ENCODE results near the gene INTS6L. TPM values are rescaled to one million over a fixed set of nuclear protein-coding genes. Genes with fewer than 3 reads are reported as not detected.
A peak's percentile ranks its signal among the peaks of the same experiment; 100 is the strongest.

INTS6L gene
- total RNA-seq, 8 experiments from 2014 or later: 8.5 to 17.4 (median 12.1) TPM

GRCh38 chrX:135505351-135505750 lies 15.1 kb upstream of the INTS6L start:
- Histone ChIP-seq H3K4me3 (no peak overlapping the region), H3K4me1 (replicated peaks in 1 of 2) (no peaks in the 10 kb centered on the region), H3K27ac (no peak overlapping the region)
- ATAC-seq (replicated peaks in 6 of 8): no peak
- in situ Hi-C loops (cut with MboI; ENCODE audit: low pct_unique_long_range_greater_than_20kb in 2 of 9, low sequenced_read_pairs in 9 of 9, unreplicated experiment in 9 of 9): loop anchor here in 1 of 9 experiments (25.0 kb wide), 1 partner anchor 93 kb away; the partner anchor contains the start of gene SMIM10L2A

- ATAC-seq (replicated peaks in 6 of 8): no peak
- Histone ChIP-seq H3K4me1 (replicated peaks in 1 of 2) (no peaks in the 10 kb centered on the region), H3K4me3 (no peak overlapping the region), H3K27ac (no peak overlapping the region)
- in situ Hi-C loops (cut with MboI; ENCODE audit: low pct_unique_long_range_greater_than_20kb in 2 of 9, low sequenced_read_pairs in 9 of 9, unreplicated experiment in 9 of 9): loop anchor here in 1 of 9 experiments (25.0 kb wide), 1 partner anchor 98 kb away; the partner anchor contains the start of gene SMIM10L2A
- 67 to 100% (median 90%) methylated on average over 1 to 2 of the region's 2 CpGs; no CpG with 5 or more reads in 6 of the 10 experiments for WGBS, 10 experiments
Observed at GRCh38 chrX:135509885-135510284, 10.6 kb upstream of the INTS6L start.

GRCh38 chrX:135512508-135513129 lies 7.8 kb upstream of the INTS6L start:
- 17 to 80% (median 20%) methylated on average over 1 to 2 of the region's 3 CpGs; no CpG with 5 or more reads in 7 of the 10 experiments for WGBS, 10 experiments
- no peak for ATAC-seq (replicated peaks in 6 of 8)
- H3K4me1 ChIP-seq (replicated peaks in 1 of 2): no peaks in the 10 kb centered on the region
- no peak overlapping the region for H3K4me3 ChIP-seq
- H3K27ac ChIP-seq: no peak overlapping the region
- in situ Hi-C loops (cut with MboI; ENCODE audit: low pct_unique_long_range_greater_than_20kb in 2 of 9, low sequenced_read_pairs in 9 of 9, unreplicated experiment in 9 of 9): loop anchor here in 1 of 9 experiments (25.0 kb wide), 1 partner anchor 100 kb away; the partner anchor contains the start of gene SMIM10L2A

- WGBS, 10 experiments: 20% methylated on average over 1 of the region's 5 CpGs; no CpG with 5 or more reads in 9 of the 10 experiments
- Histone ChIP-seq H3K4me3 (no peak overlapping the region), H3K4me1 (replicated peaks in 1 of 2) (no peaks in the 10 kb centered on the region), H3K27ac (no peak overlapping the region)
- ATAC-seq (replicated peaks in 6 of 8): no peak
- in situ Hi-C loops (cut with MboI; ENCODE audit: low pct_unique_long_range_greater_than_20kb in 2 of 9, low sequenced_read_pairs in 9 of 9, unreplicated experiment in 9 of 9): loop anchor here in 1 of 9 experiments (25.0 kb wide), 1 partner anchor 101 kb away; the partner anchor contains the start of gene SMIM10L2A
Observed at GRCh38 chrX:135513130-135513515, 7.3 kb upstream of the INTS6L start.

- Histone ChIP-seq H3K4me3 (no peak overlapping the region), H3K4me1 (replicated peaks in 1 of 2) (no peaks in the 10 kb centered on the region), H3K27ac (no peak overlapping the region)
- in situ Hi-C loops (cut with MboI; ENCODE audit: low pct_unique_long_range_greater_than_20kb in 2 of 9, low sequenced_read_pairs in 9 of 9, unreplicated experiment in 9 of 9): loop anchor here in 1 of 9 experiments (25.0 kb wide), 1 partner anchor 104 kb away; the partner anchor contains the start of gene SMIM10L2A
- ATAC-seq (replicated peaks in 6 of 8): no peak
- WGBS, 10 experiments: 44 to 80% methylated on average over 1 of the region's 1 CpG; no CpG with 5 or more reads in 8 of the 10 experiments
Observed at GRCh38 chrX:135516376-135516775, 4.1 kb upstream of the INTS6L start.

GRCh38 chrX:135518161-135518560 lies 2.3 kb upstream of the INTS6L start:
- Histone ChIP-seq H3K4me3 (no peak overlapping the region), H3K4me1 (replicated peaks in 1 of 2) (peaks cover 3 to 5% of the 10 kb centered on the region in 2 donors), H3K27ac (no peak overlapping the region)
- ATAC-seq (replicated peaks in 6 of 8): no peak
- in situ Hi-C loops (cut with MboI; ENCODE audit: low pct_unique_long_range_greater_than_20kb in 2 of 9, low sequenced_read_pairs in 9 of 9, unreplicated experiment in 9 of 9): loop anchor here in 1 of 9 experiments (25.0 kb wide), 1 partner anchor 106 kb away; the partner anchor contains the start of gene SMIM10L2A
- 22% methylated on average over 1 of the region's 1 CpG; no CpG with 5 or more reads in 9 of the 10 experiments for WGBS, 10 experiments

GRCh38 chrX:135520022-135520552 lies 373 bp upstream of the INTS6L start:
- Histone ChIP-seq H3K27ac (no peak overlapping the region), H3K4me1 (replicated peaks in 1 of 2) (peaks cover 3 to 15% of the 10 kb centered on the region in 2 donors), H3K4me3 (peak overlapping the region; percentile 48 to 87 (median 75))
- peak in 1 of 8 experiments; percentile 1 for ATAC-seq (replicated peaks in 6 of 8)
- 0 to 28% (median 10%) methylated on average over 1 to 12 of the region's 12 CpGs; no CpG with 5 or more reads in 6 of the 10 experiments for WGBS, 10 experiments
- in situ Hi-C loops (cut with MboI; ENCODE audit: low pct_unique_long_range_greater_than_20kb in 2 of 9, low sequenced_read_pairs in 9 of 9, unreplicated experiment in 9 of 9): loop anchor here in 1 of 9 experiments (25.0 kb wide), 1 partner anchor 108 kb away; the partner anchor contains the start of gene SMIM10L2A

GRCh38 chrX:135521405-135522131 lies 1.1 kb downstream of the INTS6L start:
- peak overlapping the region; percentile 48 to 87 (median 75) for H3K4me3 ChIP-seq
- in situ Hi-C loops (cut with MboI; ENCODE audit: low pct_unique_long_range_greater_than_20kb in 2 of 9, low sequenced_read_pairs in 9 of 9, unreplicated experiment in 9 of 9): loop anchor here in 1 of 9 experiments (25.0 kb wide), 1 partner anchor 109 kb away; the partner anchor contains the start of gene SMIM10L2A
- peaks cover 3 to 15% of the 10 kb centered on the region in 2 donors for H3K4me1 ChIP-seq (replicated peaks in 1 of 2)
- H3K27ac ChIP-seq: peak overlapping the region; percentile 95 to 96
- no CpG with 5 or more reads among the region's 73 CpGs for WGBS, 10 experiments
- ATAC-seq (replicated peaks in 6 of 8): peak; percentile 64 to 83 (median 78)

GRCh38 chrX:135522132-135522530 lies 1.7 kb downstream of the INTS6L start:
- no peak for ATAC-seq (replicated peaks in 6 of 8)
- WGBS, 10 experiments: 0 to 12% (median 7%) methylated on average over 1 to 4 of the region's 9 CpGs; no CpG with 5 or more reads in 5 of the 10 experiments
- Histone ChIP-seq H3K27ac (peak overlapping the region; percentile 75 to 95), H3K4me3 (peak overlapping the region; percentile 48 to 87 (median 75)), H3K4me1 (replicated peaks in 1 of 2) (peaks cover 3 to 15% of the 10 kb centered on the region in 2 donors)
- in situ Hi-C loops (cut with MboI; ENCODE audit: low pct_unique_long_range_greater_than_20kb in 2 of 9, low sequenced_read_pairs in 9 of 9, unreplicated experiment in 9 of 9): loop anchor here in 1 of 9 experiments (25.0 kb wide), 1 partner anchor 110 kb away; the partner anchor contains the start of gene SMIM10L2A

GRCh38 chrX:135522878-135523693 lies 2.6 kb downstream of the INTS6L start:
- H3K4me3 ChIP-seq: peak overlapping the region in 4 of 5 donors; percentile 48 to 83 (median 74)
- H3K4me1 ChIP-seq (replicated peaks in 1 of 2): peaks cover 3 to 15% of the 10 kb centered on the region in 2 donors
- WGBS, 10 experiments: 20 to 93% (median 72%) methylated on average over 1 to 11 of the region's 20 CpGs; no CpG with 5 or more reads in 2 of the 10 experiments
- no peak overlapping the region for H3K27ac ChIP-seq
- in situ Hi-C loops (cut with MboI; ENCODE audit: low pct_unique_long_range_greater_than_20kb in 2 of 9, low sequenced_read_pairs in 9 of 9, unreplicated experiment in 9 of 9): loop anchor here in 1 of 9 experiments (25.0 kb wide), 1 partner anchor 111 kb away; the partner anchor contains the start of gene SMIM10L2A
- ATAC-seq (replicated peaks in 6 of 8): no peak

GRCh38 chrX:135528254-135528653 lies 7.8 kb downstream of the INTS6L start:
- 26 to 47% (median 46%) methylated on average over 4 to 5 of the region's 5 CpGs; no CpG with 5 or more reads in 7 of the 10 experiments for WGBS, 10 experiments
- no peak for ATAC-seq (replicated peaks in 6 of 8)
- no peak overlapping the region for H3K27ac ChIP-seq
- in situ Hi-C loops (cut with MboI; ENCODE audit: low pct_unique_long_range_greater_than_20kb in 2 of 9, low sequenced_read_pairs in 9 of 9, unreplicated experiment in 9 of 9): no loop called here
- peaks cover 0 to 9% of the 10 kb centered on the region in 2 donors for H3K4me1 ChIP-seq (replicated peaks in 1 of 2)
- H3K4me3 ChIP-seq: no peak overlapping the region

- H3K4me3 ChIP-seq: no peak overlapping the region
- ATAC-seq (replicated peaks in 6 of 8): no peak
- H3K27ac ChIP-seq: no peak overlapping the region
- H3K4me1 ChIP-seq (replicated peaks in 1 of 2): peaks cover 0 to 7% of the 10 kb centered on the region in 2 donors
- 67 to 90% (median 76%) methylated on average over 1 to 3 of the region's 3 CpGs; no CpG with 5 or more reads in 6 of the 10 experiments for WGBS, 10 experiments
- in situ Hi-C loops (cut with MboI; ENCODE audit: low pct_unique_long_range_greater_than_20kb in 2 of 9, low sequenced_read_pairs in 9 of 9, unreplicated experiment in 9 of 9): no loop called here
Observed at GRCh38 chrX:135528756-135529155, 8.3 kb downstream of the INTS6L start.

Data from motor neuron (in vitro differentiated cells).